Measurements from ENCODE around the gene NME8. TPM values are rescaled to one million over a fixed set of nuclear protein-coding genes. Genes with fewer than 3 reads are reported as not detected.

The NME8 gene
- total RNA-seq, 4 donors from 2014 or later = not detected

GRCh38 chr7:37942934-37943610 lies 94.7 kb downstream of the NME8 start:
- no peak for TF ChIP-seq CTCF (IDR thresholded peaks at IDR 0.05; ENCODE audit: low read depth)

- TF ChIP-seq CTCF (IDR thresholded peaks at IDR 0.05; ENCODE audit: low read depth) = no peak
Measured at GRCh38 chr7:37943905-37944736, 95.7 kb downstream of the NME8 start.

GRCh38 chr7:37944737-37945054 lies 96.3 kb downstream of the NME8 start:
- no peak for TF ChIP-seq CTCF (IDR thresholded peaks at IDR 0.05; ENCODE audit: low read depth)

DNA sequence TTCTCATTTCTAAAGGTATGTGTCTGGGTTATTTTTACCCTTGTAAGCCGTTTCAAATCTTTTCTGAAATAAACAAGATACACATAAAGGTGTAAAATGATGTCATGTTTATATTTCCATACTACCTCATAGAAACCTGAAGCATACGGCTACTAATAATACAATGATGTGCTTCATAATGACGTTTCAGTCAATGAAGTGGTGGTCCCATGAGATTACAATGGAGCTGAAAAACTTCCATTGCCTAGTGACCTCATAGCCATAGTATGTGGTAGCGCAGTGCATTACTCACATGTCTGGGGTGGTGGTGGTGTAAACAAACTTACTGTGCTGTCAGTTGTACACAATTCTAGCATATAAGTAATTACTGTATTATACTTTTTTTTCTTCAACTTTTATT lies 96.9 kb downstream of the NME8 start:
- TF ChIP-seq CTCF (IDR thresholded peaks at IDR 0.05; ENCODE audit: low read depth) = no peak

DNA sequence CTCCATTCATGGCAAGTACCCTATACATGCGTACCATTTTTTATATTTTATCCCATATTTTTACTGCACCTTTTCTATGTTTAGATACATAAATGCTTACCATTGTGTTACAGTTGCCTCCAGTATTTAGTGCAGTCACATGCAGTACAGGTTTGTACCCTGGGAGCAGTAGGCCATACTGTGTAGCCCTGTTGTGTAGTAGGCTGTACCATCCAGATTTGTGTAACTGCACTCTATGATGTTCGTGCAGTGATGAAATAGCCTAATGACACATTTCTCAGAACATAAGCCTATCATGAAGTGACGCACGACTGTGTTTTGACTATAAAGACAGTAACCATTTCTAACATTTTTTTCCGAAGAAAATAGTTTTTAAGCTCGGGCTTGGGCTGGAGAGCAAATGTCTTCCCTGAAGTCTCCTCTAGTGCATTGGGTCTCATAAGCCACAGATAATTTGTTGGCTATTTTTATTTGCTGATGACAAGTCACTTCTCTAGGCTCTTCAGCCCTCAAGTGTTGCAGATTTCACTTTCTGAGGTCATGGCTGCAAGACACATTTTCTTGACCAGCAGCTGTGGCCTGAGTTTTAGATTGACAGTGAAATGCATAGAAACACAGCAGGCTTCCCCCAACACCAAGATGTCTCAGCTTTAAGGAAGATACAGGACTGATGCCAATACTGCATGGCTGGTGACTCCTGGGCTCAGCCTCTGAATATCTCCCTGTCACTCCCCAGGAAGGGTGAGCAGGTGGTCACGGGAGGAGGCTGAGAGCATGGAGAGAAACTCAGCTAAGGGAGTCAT lies 98.9 kb downstream of the NME8 start:
- no peak for TF ChIP-seq CTCF (IDR thresholded peaks at IDR 0.05; ENCODE audit: low read depth)

DNA sequence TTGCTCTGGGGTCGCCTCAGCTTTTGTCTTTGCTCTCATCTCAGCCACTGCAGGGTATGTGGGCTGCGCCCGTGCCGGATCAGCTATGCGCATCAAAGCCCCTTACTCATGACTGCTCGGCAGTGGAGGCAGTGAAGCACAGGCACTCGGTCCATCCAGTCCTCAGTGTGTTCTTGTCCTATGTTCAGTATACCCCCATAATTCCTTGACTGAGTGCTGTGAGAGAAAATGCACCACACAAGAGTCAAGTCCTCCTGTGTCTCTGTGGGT lies 99.5 kb downstream of the NME8 start:
- no peak for TF ChIP-seq CTCF (IDR thresholded peaks at IDR 0.05; ENCODE audit: low read depth)

Other genes starting within 250 kb of the NME8 start
- gene GPR141, start 164.8 kb upstream of the NME8 start, total RNA-seq = 1 to 10 TPM in 2 of 4 donors, under 1 TPM in 1, not detected in 1; 0.57 to 1.2 (median 1.1) TPM
- gene SFRP4, start 68.2 kb downstream of the NME8 start, total RNA-seq = 10 to 100 TPM in 1 of 4 donors, 1 to 10 TPM in 3; 2.4 to 12.9 (median 5.6) TPM
- 10 to 100 TPM; 14.5 to 53.5 (median 34.9) TPM for gene EPDR1, start 72.0 kb downstream of the NME8 start, total RNA-seq